HFF-Myc (cell line): ENCODE measurements around the gene CAPZA1.
A peak's percentile ranks its signal among the peaks of the same experiment; 100 is the strongest.
"Not testable (repeated sequence)": the region's sequence is repeated elsewhere in the genome, so short reads cannot be mapped to it uniquely, and the experiment has no call there.

Experiments
- DNase-seq: peaks from one replicate; pipeline ENCODE4 v3.0.0-alpha.2; 2011; ENCODE audit warnings: low read depth; ENCODE audit errors: extremely low read depth
- H3K4me3 ChIP-seq: replicated peaks from 2 replicates; pipeline ENCODE4 v1.5.1; 2011; ENCODE audit warnings: low read depth, mild to moderate bottlenecking, control low read depth, low read length
- TF ChIP-seq, protein P1 (sequence below): IDR thresholded peaks from 2 replicates; pipeline ENCODE4 v1.5.1; 2012; ENCODE audit warnings: mild to moderate bottlenecking, low read depth, low read length, control low read depth; ENCODE audit errors: missing control alignments

CAPZA1 gene

DNA sequence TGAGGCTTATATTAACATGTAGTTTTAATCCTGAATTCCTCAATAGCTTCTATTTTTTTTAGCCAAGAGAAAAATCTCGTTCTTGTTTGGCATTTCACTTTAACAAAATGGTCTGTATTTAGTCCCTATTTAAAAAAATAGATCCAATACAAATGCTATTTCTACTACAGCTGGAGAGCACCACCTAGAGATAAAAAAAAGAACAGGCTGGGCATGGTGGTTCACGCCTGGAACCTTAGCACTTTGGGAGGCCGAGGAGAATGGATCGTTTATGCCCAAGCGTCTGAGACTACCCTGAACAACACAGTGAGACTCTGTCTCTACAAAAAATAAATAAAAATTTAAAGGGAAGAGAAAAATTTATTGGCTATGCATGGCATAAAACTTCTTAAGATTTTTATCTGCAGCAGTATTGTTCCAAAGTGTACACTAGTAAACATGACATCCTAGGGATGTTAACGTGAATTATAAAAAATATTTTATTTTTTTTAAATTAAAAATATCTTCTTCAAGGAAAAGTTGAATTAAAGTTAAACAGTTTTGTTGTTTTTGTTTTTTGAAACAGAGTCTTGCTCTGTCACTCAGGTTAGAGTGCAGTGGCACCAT, 5.1 kb upstream of the CAPZA1 start:
- TF ChIP-seq, protein P1, sequence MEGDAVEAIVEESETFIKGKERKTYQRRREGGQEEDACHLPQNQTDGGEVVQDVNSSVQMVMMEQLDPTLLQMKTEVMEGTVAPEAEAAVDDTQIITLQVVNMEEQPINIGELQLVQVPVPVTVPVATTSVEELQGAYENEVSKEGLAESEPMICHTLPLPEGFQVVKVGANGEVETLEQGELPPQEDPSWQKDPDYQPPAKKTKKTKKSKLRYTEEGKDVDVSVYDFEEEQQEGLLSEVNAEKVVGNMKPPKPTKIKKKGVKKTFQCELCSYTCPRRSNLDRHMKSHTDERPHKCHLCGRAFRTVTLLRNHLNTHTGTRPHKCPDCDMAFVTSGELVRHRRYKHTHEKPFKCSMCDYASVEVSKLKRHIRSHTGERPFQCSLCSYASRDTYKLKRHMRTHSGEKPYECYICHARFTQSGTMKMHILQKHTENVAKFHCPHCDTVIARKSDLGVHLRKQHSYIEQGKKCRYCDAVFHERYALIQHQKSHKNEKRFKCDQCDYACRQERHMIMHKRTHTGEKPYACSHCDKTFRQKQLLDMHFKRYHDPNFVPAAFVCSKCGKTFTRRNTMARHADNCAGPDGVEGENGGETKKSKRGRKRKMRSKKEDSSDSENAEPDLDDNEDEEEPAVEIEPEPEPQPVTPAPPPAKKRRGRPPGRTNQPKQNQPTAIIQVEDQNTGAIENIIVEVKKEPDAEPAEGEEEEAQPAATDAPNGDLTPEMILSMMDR: peak; percentile 64
- no peak for DNase-seq
- H3K4me3 ChIP-seq: no peak overlapping the region

DNA sequence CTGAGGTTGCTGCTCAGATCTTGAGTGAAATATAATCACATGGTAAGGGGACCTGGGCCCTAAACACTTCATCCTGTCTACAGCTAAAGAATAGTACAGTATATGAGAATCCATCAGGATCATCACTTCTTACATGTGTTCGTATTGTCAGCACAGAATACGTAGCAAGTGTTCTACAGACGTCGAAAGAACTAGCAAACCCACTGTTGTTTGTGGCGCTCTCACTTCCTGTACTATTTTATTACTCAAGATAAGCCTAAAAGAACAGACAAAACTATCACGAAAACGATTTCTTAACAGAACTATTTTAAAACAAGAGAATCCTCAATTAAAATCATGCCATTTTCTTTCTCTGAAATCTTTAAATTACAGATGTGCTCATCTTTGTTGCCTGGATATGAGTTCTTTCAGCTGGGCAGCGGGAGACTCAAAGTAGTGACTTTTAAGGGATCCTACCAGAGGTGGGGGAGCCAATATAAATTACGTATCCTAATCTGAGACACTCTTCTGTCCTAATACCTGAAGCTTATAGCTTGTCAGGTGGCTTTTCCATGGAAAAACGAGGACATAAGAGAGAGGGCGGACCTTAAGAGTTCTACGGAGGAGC, 1.4 kb upstream of the CAPZA1 start:
- DNase-seq: no peak
- TF ChIP-seq, protein P1: no peak

DNA sequence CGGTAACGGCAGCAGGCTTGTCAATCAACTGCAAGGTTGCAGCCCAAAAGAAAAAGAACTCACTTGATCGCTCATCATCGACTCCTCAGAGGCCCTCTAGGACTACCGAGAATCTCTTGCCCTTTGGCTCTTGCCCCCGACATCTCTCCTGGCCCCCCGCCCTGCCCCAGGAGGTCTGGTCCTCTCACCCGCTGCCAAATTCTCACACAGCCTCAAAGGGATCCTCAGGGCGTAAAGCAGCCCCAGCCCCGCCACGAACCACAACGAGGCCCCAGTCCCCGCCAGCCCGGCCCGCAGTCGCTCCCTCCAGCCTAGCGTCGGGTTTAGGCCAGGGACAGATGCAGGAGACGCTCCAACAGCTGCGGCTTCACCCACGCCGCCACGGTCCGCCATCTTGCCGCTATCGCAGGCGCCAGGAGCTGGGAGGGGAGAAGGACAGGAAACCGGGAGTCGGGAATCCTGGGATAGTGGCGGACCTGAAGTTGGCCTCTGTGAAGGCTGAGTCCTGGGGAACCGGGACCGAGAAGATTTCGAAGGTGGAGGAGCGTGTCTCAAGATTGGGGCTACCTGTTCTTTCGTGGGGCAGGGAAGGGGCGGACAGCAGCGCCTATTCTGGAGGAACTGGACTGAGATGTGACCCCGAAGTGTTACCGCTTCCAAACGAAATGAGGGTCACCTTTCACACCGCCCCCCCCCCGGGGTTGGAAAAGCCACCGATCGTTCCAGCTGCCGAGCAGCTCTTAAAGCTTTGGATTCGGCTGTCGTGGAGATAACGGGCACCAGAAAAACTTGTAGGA, 713 bp upstream of the CAPZA1 start, which contains the start of gene ST7L:
Gene ST7L (minus strand): TSS at position 421 of the 797 bp plus-strand sequence. CDS start 28 bp downstream, at position 393.
- TF ChIP-seq, protein P1: no peak
- DNase-seq: peak; percentile 41
- peak within 1 kb of the TSS; percentile 99 for H3K4me3 ChIP-seq

More for the DNA sequence above, 1.4 kb upstream of the CAPZA1 start:
- H3K4me3 ChIP-seq: peak overlapping the region; percentile 99

DNA sequence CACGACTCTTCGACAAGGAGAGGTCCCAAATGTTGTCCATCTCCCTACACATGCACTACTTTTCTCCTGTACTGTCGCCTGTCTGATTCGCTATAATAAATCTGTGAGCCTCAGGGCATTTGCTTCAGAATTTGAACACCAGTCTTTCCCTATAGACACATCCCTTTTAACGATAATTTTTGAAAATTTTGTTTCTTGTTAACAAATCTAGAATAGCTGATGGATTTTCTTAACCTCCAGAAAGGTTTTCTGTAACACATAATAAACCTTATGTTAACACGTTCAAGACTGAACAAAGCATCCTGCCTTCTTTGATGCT, 704 bp downstream of the CAPZA1 start:
- no peak for DNase-seq
- peak overlapping the region; percentile 99 for H3K4me3 ChIP-seq
- TF ChIP-seq, protein P1: no peak

DNA sequence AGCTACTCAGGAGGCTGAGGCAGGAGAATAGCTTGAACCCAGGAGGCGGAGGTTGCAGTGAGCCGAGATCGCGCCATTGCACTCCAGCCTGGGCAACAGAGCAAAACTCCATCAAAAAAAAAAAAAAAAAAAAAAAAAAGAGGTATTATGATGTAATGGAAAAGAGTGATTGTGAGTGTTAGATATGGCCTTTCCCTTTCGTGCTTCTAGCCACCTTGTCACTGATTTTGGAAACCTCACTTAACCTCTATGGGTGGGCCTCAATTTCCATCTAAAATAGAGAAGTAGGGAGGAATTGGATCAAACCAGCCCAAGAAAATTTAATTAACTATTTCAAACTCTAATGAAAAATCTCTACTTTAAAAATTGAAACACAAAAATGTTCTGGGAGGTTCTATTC, 4.9 kb downstream of the CAPZA1 start:
- not testable (repeated sequence) for H3K4me3 ChIP-seq, DNase-seq

DNA sequence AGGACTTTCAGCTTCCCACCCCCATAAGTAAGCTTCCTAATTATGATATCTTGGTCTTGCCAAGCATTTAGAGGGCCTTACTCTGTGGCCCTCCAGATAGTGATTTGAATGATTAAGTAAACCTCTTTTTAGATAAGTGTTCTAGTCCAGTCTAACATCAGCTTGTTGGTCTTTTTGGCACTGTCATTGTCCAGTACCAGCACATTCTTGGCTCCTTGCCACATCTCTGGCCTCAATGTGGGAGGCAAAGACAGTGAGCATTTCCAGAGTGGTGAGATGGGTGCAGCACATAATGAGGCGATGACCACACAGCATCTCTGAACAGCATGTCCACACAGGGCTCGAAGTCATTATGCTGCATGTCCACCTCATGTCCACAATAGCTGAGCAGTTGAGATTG, 6.1 kb downstream of the CAPZA1 start:
- no peak for DNase-seq
- TF ChIP-seq, protein P1: no peak
- no peak overlapping the region for H3K4me3 ChIP-seq

DNA sequence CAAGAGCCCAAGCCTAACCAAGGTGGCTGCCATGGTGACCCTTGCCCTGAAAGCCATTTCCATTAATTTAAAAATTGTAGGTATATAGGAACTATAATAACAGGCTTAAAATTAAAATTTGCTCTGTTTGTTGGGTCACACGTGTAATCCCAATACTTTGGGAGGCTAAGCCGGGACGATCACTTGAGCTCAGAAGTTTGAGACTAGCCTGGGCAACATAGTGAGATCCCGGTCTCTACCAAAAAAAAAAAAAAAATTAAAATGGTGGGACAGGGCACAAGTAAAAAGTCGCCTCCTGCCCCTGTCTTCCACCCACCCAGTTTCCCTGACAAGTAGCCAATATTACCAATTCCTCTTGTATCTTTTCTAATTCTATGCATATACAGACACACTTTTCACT, 6.6 kb downstream of the CAPZA1 start:
- TF ChIP-seq, protein P1: no peak

More for the DNA sequence above, 6.6 kb downstream of the CAPZA1 start:
- DNase-seq: no peak
- no peak overlapping the region for H3K4me3 ChIP-seq
